DLD1 (cell line): ENCODE data around the gene LIPM.

Source experiments
- in situ Hi-C: cut with HindIII; loops from 2 replicates; pipeline ENCODE4 v1.10.0; 2017; ENCODE audit warnings: low sequenced_read_pairs

Gene LIPM

GRCh38 chr10:88870089-88870488 is 67.6 kb downstream of the LIPM start:
- in situ Hi-C loops, result no loop called here
